Endothelial cell of umbilical vein (primary cell): ENCODE measurements around the gene KRT81. TPM values are rescaled to one million over a fixed set of nuclear protein-coding genes. Genes with fewer than 3 reads are reported as not detected.

ENCODE experiments used
- BruUV-seq: library from RNA; stranded (reverse); fragments of 400-500 nt; replicated peaks from 2 replicates; lab custom pipeline; 2021; lab: Mats Ljungman, UMichigan
- CTCF ChIA-PET: fragments of 300-600, 350-600 bp; sonication (Branson Sonifier 250); formaldehyde crosslinking; loops from one replicate; lab custom pipeline; 2021; ENCODE audit warnings: antibody characterized with exemption, inconsistent platforms; lab: Charles Lee
- POLR2A ChIA-PET: fragments of 300-600, 350-600 bp; sonication (Branson Sonifier 250); formaldehyde crosslinking; loops from one replicate; lab custom pipeline; 2021; ENCODE audit warnings: antibody characterized with exemption, inconsistent platforms; lab: Charles Lee
- DNase-seq: peaks from one replicate; pipeline ENCODE4 v3.0.0-alpha.2; 2011; ENCODE audit warnings: low read depth, low spot score
- FAIRE-seq: peaks from 2 replicates; lab custom pipeline; 2011; peaks lifted over from hg19 to GRCh38; lab: Jason Lieb, UNC
- H2AFZ ChIP-seq: 2 replicates; pipeline ENCODE4 v1.6.0; 2012; ENCODE audit warnings: low read depth, low read length, control low read depth, inconsistent platforms
- H3K27ac ChIP-seq: 2 replicates; pipeline ENCODE4 v1.5.1; 2011; ENCODE audit warnings: low read depth, mild to moderate bottlenecking, control low read depth, low read length, moderate library complexity; ENCODE audit not compliant: insufficient read depth
- H3K27me3 ChIP-seq, 2 experiments: 2 replicates each; pipeline versions ENCODE4 v1.6.0 to v1.6.1; 2011; ENCODE audit warnings: low read length in 2 of 2, mixed read lengths in 1 of 2; ENCODE audit not compliant: control insufficient read depth in 2 of 2, insufficient read depth in 2 of 2
- H3K36me3 ChIP-seq, 2 experiments: 2 replicates in 1 of 2; 3 replicates in 1 of 2; pipeline ENCODE4 v1.5.1; 2011; ENCODE audit warnings: low read length in 2 of 2, mild to moderate bottlenecking in 1 of 2, moderate library complexity in 1 of 2; ENCODE audit not compliant: control insufficient read depth in 2 of 2, insufficient read depth in 2 of 2; ENCODE audit errors: extremely low read depth in 1 of 2
- H3K4me1 ChIP-seq: 3 replicates; pipeline ENCODE4 v1.5.1; 2011; ENCODE audit warnings: mild to moderate bottlenecking, low read length; ENCODE audit not compliant: control insufficient read depth, insufficient read depth; ENCODE audit errors: extremely low read depth
- H3K4me2 ChIP-seq: 2 replicates; pipeline ENCODE4 v1.6.1; 2011; ENCODE audit warnings: low read length, control low read depth, mixed read lengths; ENCODE audit not compliant: insufficient read depth
- H3K4me3 ChIP-seq, 3 experiments: fragments of 200-600 bp in 1 of 3; sonication (generic), shearing (Covaris generic) in 1 of 3; replicated peaks in 1 of 3; 2 replicates each; pipeline ENCODE4 v1.5.1; 2011 to 2016; ENCODE audit warnings: control low read depth in 3 of 3, low read length in 3 of 3, mild to moderate bottlenecking in 2 of 3, inconsistent platforms in 1 of 3, low read depth in 1 of 3, moderate library complexity in 1 of 3; ENCODE audit not compliant: insufficient read depth in 1 of 3
- H3K79me2 ChIP-seq: 2 replicates; pipeline ENCODE4 v1.6.0; 2012; ENCODE audit warnings: low read length, inconsistent platforms; ENCODE audit not compliant: control insufficient read depth, insufficient read depth
- H3K9ac ChIP-seq: replicated peaks from 2 replicates; pipeline ENCODE3; 2011; ENCODE audit warnings: low read length, control low read depth; ENCODE audit not compliant: insufficient read depth; ENCODE audit errors: extremely low read depth
- H3K9me1 ChIP-seq: replicated peaks from 3 replicates; pipeline ENCODE4 v1.6.0; 2011; ENCODE audit warnings: mild to moderate bottlenecking, low read length; ENCODE audit not compliant: control insufficient read depth, insufficient read depth; ENCODE audit errors: extremely low read depth
- H3K9me3 ChIP-seq: replicated peaks from 2 replicates; pipeline ENCODE4 v1.5.1; 2012; ENCODE audit warnings: low read length, inconsistent platforms; ENCODE audit not compliant: control insufficient read depth, insufficient read depth
- H4K20me1 ChIP-seq: replicated peaks from 2 replicates; pipeline ENCODE3; 2011; ENCODE audit warnings: mild to moderate bottlenecking, low read length; ENCODE audit not compliant: control insufficient read depth, insufficient read depth; ENCODE audit errors: extremely low read depth
- CTCF ChIP-seq, 2 donors: IDR thresholded peaks; 1 replicate in 1 of 2; 2 replicates in 1 of 2; pipeline ENCODE4 v1.5.1; 2011; ENCODE audit warnings: low read length in 2 of 2, mild to moderate bottlenecking in 2 of 2, moderate library complexity in 2 of 2, control low read depth in 1 of 2, inconsistent platforms in 1 of 2, low read depth in 1 of 2; ENCODE audit not compliant: insufficient read depth in 1 of 2; ENCODE audit errors: extremely low read depth in 1 of 2
- FOS ChIP-seq: IDR thresholded peaks from 2 replicates; pipeline ENCODE4 v1.6.1; 2011; ENCODE audit warnings: mild to moderate bottlenecking, low read length, moderate library complexity, borderline replicate concordance; ENCODE audit not compliant: insufficient read depth
- POLR2A ChIP-seq: IDR thresholded peaks from 2 replicates; pipeline ENCODE4 v1.6.1; 2012; ENCODE audit warnings: low read depth, mild to moderate bottlenecking, control low read depth, low read length
- POLR2AphosphoS5 ChIP-seq: IDR thresholded peaks from 2 replicates; pipeline ENCODE4 v1.6.1; 2012; ENCODE audit warnings: low read depth, mild to moderate bottlenecking, control low read depth, low read length, moderate library complexity; ENCODE audit not compliant: insufficient read depth
- dilution Hi-C: fragments of 300-500 bp; cut with MboI; formaldehyde crosslinking; loops from one replicate; pipeline ENCODE4 v1.15.0; 2019; ENCODE audit warnings: low sequenced_read_pairs; ENCODE audit not compliant: extremely low pct_ligation_motif_present
- intact Hi-C: fragments of 100-400 bp; cut with micrococcal nuclease; formaldehyde crosslinking; loops from one replicate; pipeline ENCODE4 v1.10.0; 2022
- polyA plus RNA-seq, 4 experiments: library from polyadenylated mRNA; depleted of rRNA in 3 of 4; stranded (reverse) in 3 of 4; unstranded in 1 of 4; fragments of >200 nt; gene quantifications; 2 replicates each; pipeline versions ENCODE4 v1.2.1 to v1.2.3, GENCODE V29; 2011 to 2012; ENCODE audit warnings: missing spikeins in 1 of 4
- total RNA-seq: library from RNA; stranded (reverse); gene quantifications from 2 replicates; pipeline ENCODE4 v1.2.3, GENCODE V29; 2021

KRT81 gene
- total and polyA plus RNA-seq, 2 donors (not counting 3 experiments of a cell fraction or from before 2014, with no cell fraction given): not detected

GRCh38 chr12:52243856-52244614, 47.3 kb downstream of the KRT81 start:
- Histone ChIP-seq H3K79me2 (no peaks in the 10 kb centered on the region), H3K9ac (no peak overlapping the region), H3K4me2 (no peak overlapping the region), H3K36me3 (peaks cover 0 to 5% of the 10 kb centered on the region in 2 experiments), H4K20me1 (no peaks in the 10 kb centered on the region), H3K4me3 (no peak overlapping the region), H3K27ac (peak overlapping the region; percentile 61), H2AFZ (peak overlapping the region; percentile 60), H3K27me3 (no peaks in the 10 kb centered on the region), H3K4me1 (peaks cover 23% of the 10 kb centered on the region), H3K9me1 (no peaks in the 10 kb centered on the region), H3K9me3 (no peaks in the 10 kb centered on the region)
- peak; percentile 91 for FAIRE-seq
- intact Hi-C loops: loop anchor here (1.0 kb wide), 2 partner anchors 13 to 29 kb away; no protein-coding TSS in a partner anchor
- TF ChIP-seq POLR2AphosphoS5 (peak; percentile 80), POLR2A (peak; percentile 23), CTCF (IDR thresholded peaks at IDR 0.05; ENCODE audit: extremely low read depth in 1 of 2, insufficient read depth in 1 of 2, low read depth in 1 of 2, low read length in 2 of 2) (no peak), FOS (peak; percentile 70)
- no TSS peak for BruUV-seq
- dilution Hi-C loops: no loop called here
- CTCF ChIA-PET: interaction anchor here (1.0 to 2.2 kb wide), 15 partner anchors 10 to 219 kb away, joined by 3 to 10 read pairs (median 4); partner anchors contain the start of gene KRT7
- DNase-seq: peak; percentile 84
- POLR2A ChIA-PET: no interaction called here
